Measurements from ENCODE around the gene SLFN14. TPM values are rescaled to one million over a fixed set of nuclear protein-coding genes. Genes with fewer than 3 reads are reported as not detected.

The SLFN14 gene
- total RNA-seq, 1 experiment from 2014 or later: not detected

DNA sequence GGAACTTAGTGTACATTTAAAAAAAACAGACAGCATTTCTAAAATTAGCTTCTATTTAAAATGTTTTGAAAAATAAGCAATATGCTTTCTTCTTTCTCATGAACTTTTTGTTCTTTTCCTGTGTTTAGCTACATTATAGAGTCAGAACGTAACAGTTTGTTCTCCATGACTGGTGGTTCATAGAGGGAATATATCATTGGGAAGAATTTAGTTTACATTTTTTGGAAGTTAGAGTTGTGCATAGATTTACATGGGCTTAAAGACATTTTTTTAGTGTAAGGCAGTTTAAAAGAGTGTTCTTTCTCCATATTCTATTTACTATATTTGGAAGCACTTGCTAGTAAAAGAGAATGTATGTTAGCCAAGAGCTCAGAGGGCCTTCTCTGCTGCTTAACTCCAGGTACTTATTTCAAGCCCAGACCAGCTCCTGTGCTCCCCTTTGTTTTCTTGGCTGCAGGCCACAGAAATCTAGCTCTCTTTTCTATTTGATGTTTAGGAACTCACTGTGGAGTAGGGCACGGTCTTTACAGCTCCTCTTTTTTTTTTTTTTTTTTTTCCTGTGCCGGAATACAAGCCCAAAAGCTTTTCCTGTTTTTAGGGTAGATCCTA lies 46.7 kb upstream of the SLFN14 start:
- H3K27me3 ChIP-seq (ENCODE audit: insufficient read depth, low read length): no peaks in the 10 kb centered on the region

More for the DNA sequence above, 46.7 kb upstream of the SLFN14 start:
- Histone ChIP-seq H4K5ac (ENCODE audit: insufficient read length, low read depth, low read length) (no peak overlapping the region), H2AK5ac (ENCODE audit: insufficient read length, low read length) (no peak overlapping the region), H3K27ac (ENCODE audit: insufficient read length, low read depth, low read length) (no peak overlapping the region), H3K23me2 (ENCODE audit: insufficient read length, low read depth, low read length, poor library complexity, severe bottlenecking) (no peaks in the 10 kb centered on the region), H2BK12ac (ENCODE audit: insufficient read length, low read depth, low read length) (no peak overlapping the region), H3K79me2 (ENCODE audit: insufficient read depth, low read length) (no peaks in the 10 kb centered on the region), H4K20me1 (ENCODE audit: control insufficient read depth, insufficient read depth, insufficient read length) (no peaks in the 10 kb centered on the region), H3K56ac (ENCODE audit: insufficient read length, low read depth, low read length) (no peak overlapping the region), H2BK5ac (ENCODE audit: insufficient read length, low read length) (no peak overlapping the region), H3K23ac (ENCODE audit: insufficient read length, low read depth, low read length) (no peak overlapping the region), H3K4me2 (ENCODE audit: insufficient read depth, insufficient read length, low read length) (no peak overlapping the region), H3K9ac (ENCODE audit: extremely low read depth, insufficient read length, low read length) (no peak overlapping the region), H2AFZ (ENCODE audit: low read length) (no peak overlapping the region), H3K9me3 (ENCODE audit: control insufficient read depth, low read depth, low read length) (no peaks in the 10 kb centered on the region), H2BK20ac (ENCODE audit: low read depth, low read length, poor library complexity, severe bottlenecking) (no peak overlapping the region), H3K79me1 (ENCODE audit: insufficient read depth, low read depth, low read length, poor library complexity, severe bottlenecking) (no peaks in the 10 kb centered on the region), H2BK120ac (ENCODE audit: low read depth, low read length, poor library complexity, severe bottlenecking) (no peak overlapping the region), H4K91ac (ENCODE audit: insufficient read length, low read depth, low read length) (no peak overlapping the region), H3T11ph (ENCODE audit: low read length) (no peak overlapping the region), H2BK15ac (ENCODE audit: low read depth, low read length) (no peak overlapping the region), H3K4me1 (ENCODE audit: insufficient read depth, low read length) (no peaks in the 10 kb centered on the region), H3K18ac (ENCODE audit: insufficient read length, low read depth, low read length) (no peak overlapping the region), H3K14ac (ENCODE audit: insufficient read depth, low read length) (no peak overlapping the region), H3K4ac (ENCODE audit: low read depth, low read length) (no peak overlapping the region), H4K8ac (replicated peaks; ENCODE audit: insufficient read length, low read depth, low read length) (no peak overlapping the region)
- H3K27me3 Mint-ChIP-seq (ENCODE audit: low read depth): no peaks in the 10 kb centered on the region
- no peak overlapping the region for H3K27ac Mint-ChIP-seq
- peaks cover 12 to 66% (median 59%) of the 10 kb centered on the region in 3 experiments; a peak in 6 of 7 replicates for H3K36me3 Mint-ChIP-seq (ENCODE audit: insufficient read depth in 1 of 3, low read depth in 3 of 3)
- no peaks in the 10 kb centered on the region for H3K4me1 Mint-ChIP-seq
- DNase-seq: no peak
- no CpG with 5 or more reads among the region's 3 CpGs for WGBS (ENCODE audit: extremely low coverage, insufficient read length, low lambda C conversion rate)
- TF ChIP-seq, protein P1, sequence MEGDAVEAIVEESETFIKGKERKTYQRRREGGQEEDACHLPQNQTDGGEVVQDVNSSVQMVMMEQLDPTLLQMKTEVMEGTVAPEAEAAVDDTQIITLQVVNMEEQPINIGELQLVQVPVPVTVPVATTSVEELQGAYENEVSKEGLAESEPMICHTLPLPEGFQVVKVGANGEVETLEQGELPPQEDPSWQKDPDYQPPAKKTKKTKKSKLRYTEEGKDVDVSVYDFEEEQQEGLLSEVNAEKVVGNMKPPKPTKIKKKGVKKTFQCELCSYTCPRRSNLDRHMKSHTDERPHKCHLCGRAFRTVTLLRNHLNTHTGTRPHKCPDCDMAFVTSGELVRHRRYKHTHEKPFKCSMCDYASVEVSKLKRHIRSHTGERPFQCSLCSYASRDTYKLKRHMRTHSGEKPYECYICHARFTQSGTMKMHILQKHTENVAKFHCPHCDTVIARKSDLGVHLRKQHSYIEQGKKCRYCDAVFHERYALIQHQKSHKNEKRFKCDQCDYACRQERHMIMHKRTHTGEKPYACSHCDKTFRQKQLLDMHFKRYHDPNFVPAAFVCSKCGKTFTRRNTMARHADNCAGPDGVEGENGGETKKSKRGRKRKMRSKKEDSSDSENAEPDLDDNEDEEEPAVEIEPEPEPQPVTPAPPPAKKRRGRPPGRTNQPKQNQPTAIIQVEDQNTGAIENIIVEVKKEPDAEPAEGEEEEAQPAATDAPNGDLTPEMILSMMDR (conservative IDR thresholded peaks at IDR 0.05): no peak
- no peak overlapping the region for H3K4me3 Mint-ChIP-seq
- H3K9me3 Mint-ChIP-seq: no peaks in the 10 kb centered on the region

Measured in H9 (cell line).